ENCODE data around the gene SRRM5. TPM values are rescaled to one million over a fixed set of nuclear protein-coding genes. Genes with fewer than 3 reads are reported as not detected.
A peak's percentile ranks its signal among the peaks of the same experiment; 100 is the strongest.

Gene SRRM5
- total RNA-seq, 1 donor from 2014 or later = not detected

DNA sequence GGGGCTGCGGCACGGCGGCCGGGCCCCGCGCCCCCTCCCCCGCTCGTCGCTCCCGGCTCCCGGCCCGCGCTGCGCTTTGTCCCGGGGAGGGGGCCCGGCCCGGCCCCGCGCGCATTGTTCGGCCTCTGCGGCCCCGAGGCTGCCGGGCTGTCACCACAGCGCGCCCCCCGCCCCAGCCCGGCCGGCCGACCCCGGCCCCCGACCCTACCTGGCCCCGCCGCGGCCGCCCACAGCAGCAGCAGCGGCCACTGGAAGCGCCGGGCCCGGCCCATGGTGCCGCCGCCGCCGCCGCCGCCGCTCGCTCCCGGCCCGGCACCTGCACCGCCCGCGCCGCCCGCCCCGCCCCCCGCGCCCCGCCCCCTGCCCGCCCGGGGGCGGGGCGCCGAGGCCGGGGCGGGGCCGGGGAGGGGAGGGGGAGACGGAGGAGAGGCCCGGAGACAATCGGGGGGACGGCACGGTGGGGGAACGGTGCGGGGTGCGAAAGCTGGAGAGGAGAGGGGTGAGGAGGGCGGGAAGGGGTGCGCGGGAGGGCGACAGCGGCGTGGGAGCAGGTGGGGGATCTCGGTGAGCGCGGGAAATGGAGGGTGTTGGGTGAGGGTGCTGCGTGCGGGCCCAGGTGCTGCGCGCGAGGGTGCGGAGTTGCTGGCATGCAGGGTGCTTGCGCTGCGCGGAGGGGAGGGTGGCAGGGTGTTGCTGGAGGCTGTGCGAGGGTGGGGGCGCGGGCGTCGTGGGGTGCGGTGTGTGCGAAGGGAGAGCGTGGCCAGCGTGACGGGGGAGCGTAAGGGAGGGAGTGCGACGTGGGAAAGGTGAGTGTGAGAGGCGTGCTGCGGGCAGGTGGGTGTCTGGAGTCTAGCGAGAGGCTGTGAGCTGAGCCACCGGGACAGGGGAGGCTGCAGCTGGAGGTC lies 27.9 kb downstream of the SRRM5 start, which contains the start of gene CADM4:
CADM4 (minus strand) TSS at position 332 of the 905 bp plus-strand sequence; CDS start at position 272, 60 bp downstream.
- Histone ChIP-seq H3K36me3 (ENCODE audit: control insufficient read depth, insufficient read depth, low read length) (no peaks in the 10 kb centered on the region), H3K27me3 (ENCODE audit: control insufficient read depth, insufficient read depth, low read length) (peaks cover 14% of the 10 kb centered on the region), H3K4me3 (ENCODE audit: low read depth, low read length) (peak within 1 kb of the TSS; percentile 70)
- no peak for FAIRE-seq
- DNase-seq (ENCODE audit: low read depth) = no peak
- TF ChIP-seq, protein P1, sequence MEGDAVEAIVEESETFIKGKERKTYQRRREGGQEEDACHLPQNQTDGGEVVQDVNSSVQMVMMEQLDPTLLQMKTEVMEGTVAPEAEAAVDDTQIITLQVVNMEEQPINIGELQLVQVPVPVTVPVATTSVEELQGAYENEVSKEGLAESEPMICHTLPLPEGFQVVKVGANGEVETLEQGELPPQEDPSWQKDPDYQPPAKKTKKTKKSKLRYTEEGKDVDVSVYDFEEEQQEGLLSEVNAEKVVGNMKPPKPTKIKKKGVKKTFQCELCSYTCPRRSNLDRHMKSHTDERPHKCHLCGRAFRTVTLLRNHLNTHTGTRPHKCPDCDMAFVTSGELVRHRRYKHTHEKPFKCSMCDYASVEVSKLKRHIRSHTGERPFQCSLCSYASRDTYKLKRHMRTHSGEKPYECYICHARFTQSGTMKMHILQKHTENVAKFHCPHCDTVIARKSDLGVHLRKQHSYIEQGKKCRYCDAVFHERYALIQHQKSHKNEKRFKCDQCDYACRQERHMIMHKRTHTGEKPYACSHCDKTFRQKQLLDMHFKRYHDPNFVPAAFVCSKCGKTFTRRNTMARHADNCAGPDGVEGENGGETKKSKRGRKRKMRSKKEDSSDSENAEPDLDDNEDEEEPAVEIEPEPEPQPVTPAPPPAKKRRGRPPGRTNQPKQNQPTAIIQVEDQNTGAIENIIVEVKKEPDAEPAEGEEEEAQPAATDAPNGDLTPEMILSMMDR (IDR thresholded peaks at IDR 0.05; ENCODE audit: insufficient read depth, low read length, severe bottlenecking) = no peak

DNA sequence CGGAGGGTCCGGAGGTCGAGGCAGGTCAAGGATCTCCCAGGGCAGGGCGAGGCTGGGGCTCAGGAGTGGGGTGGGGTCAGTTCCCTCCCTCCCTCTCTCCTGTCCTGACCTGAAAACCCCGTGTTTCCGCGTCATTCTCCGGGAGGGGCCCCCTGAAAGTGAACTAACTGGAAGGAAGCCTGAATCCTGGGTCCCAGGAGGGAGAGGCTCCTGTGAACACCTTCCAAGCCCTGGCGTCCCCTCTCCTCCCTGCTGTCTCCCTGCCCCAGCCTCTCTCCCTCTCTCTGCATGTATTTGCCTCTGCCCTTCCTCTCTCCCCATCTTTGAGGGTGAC lies 28.5 kb downstream of the SRRM5 start:
- FAIRE-seq (no peak), DNase-seq (ENCODE audit: low read depth) (no peak)
- TF ChIP-seq, protein P1 (IDR thresholded peaks at IDR 0.05; ENCODE audit: insufficient read depth, low read length, severe bottlenecking) = no peak
- Histone ChIP-seq H3K4me3 (ENCODE audit: low read depth, low read length) (peak overlapping the region; percentile 70), H3K27me3 (ENCODE audit: control insufficient read depth, insufficient read depth, low read length) (peaks cover 14% of the 10 kb centered on the region), H3K36me3 (ENCODE audit: control insufficient read depth, insufficient read depth, low read length) (no peaks in the 10 kb centered on the region)

DNA sequence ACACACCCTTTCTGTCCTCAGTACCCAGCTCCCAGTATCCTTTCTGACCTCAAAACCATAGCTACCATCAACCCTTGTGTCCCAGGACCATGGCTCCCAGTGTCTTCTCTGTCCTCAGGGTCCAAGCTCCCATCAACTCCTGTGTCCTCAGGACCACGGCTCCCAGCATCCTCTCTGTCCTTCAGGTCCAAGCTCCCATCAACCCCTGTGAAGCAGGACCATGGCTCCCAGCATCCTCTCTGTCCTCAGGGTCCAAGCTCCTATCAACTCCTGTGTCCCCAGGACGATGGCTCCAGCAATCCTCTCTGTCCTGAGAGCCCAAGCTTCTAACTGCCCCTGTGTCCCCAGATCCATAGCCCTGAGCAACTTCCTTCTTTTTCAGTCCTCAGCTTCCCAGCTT lies 29.4 kb downstream of the SRRM5 start:
- DNase-seq (ENCODE audit: low read depth) (no peak), FAIRE-seq (no peak)
- Histone ChIP-seq H3K36me3 (ENCODE audit: control insufficient read depth, insufficient read depth, low read length) (no peaks in the 10 kb centered on the region), H3K4me3 (ENCODE audit: low read depth, low read length) (no peak overlapping the region), H3K27me3 (ENCODE audit: control insufficient read depth, insufficient read depth, low read length) (peaks cover 14% of the 10 kb centered on the region)
- TF ChIP-seq, protein P1 (IDR thresholded peaks at IDR 0.05; ENCODE audit: insufficient read depth, low read length, severe bottlenecking) = no peak

DNA sequence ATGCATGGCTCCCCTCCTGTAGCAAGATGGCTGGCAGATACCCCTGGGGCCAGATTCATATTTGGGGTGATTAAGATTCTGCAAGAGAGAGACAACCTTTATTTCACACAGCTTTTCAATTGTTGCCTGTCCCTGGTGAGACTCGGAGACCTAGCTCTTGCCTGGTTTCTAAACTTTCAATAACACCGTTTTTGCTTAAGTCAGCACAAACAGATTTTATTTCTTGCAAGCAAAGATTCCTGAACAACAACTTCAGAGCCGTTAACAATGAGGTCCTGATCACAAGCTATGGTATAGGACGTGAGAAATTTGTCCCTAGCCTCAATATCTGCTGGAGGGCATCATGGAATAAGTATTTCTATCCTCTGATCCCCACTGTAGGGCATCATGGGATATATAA lies 30.6 kb downstream of the SRRM5 start:
- DNase-seq (ENCODE audit: low read depth) (no peak), FAIRE-seq (no peak)
- H3K36me3 ChIP-seq (ENCODE audit: control insufficient read depth, insufficient read depth, low read length) = no peaks in the 10 kb centered on the region
- TF ChIP-seq, protein P1 (IDR thresholded peaks at IDR 0.05; ENCODE audit: insufficient read depth, low read length, severe bottlenecking) = no peak
- H3K27me3 ChIP-seq (ENCODE audit: control insufficient read depth, insufficient read depth, low read length) = peaks cover 11% of the 10 kb centered on the region
- H3K4me3 ChIP-seq (ENCODE audit: low read depth, low read length) = no peak overlapping the region

DNA sequence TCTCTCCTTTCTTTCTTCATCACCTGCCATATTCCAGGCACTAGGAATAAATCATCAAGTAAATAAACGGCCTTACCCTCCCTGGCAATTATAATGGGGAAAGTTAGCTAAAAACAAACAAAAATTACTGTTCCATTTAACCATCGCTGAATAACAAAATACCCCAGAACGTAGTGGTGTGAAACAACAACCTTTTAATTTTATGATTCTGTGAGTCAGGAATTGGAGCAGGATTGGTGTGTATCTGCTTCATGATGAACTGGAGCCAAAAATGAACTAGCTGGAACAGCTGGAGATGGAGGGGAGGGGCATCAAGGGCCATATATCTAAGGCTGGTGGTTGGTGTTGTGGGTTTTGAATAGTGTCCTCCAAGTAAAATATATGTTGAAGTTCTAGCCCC lies 31.4 kb downstream of the SRRM5 start:
- FAIRE-seq = no peak
- Histone ChIP-seq H3K27me3 (ENCODE audit: control insufficient read depth, insufficient read depth, low read length) (peaks cover 8% of the 10 kb centered on the region), H3K36me3 (ENCODE audit: control insufficient read depth, insufficient read depth, low read length) (no peaks in the 10 kb centered on the region), H3K4me3 (ENCODE audit: low read depth, low read length) (no peak overlapping the region)
- TF ChIP-seq, protein P1 (IDR thresholded peaks at IDR 0.05; ENCODE audit: insufficient read depth, low read length, severe bottlenecking) = no peak
- DNase-seq (ENCODE audit: low read depth) = no peak
